Upper lobe of right lung (tissue), 1 donor: ENCODE measurements around the gene TOGARAM2. TPM values are rescaled to one million over a fixed set of nuclear protein-coding genes. Genes with fewer than 3 reads are reported as not detected.

Experiments
- ATAC-seq: fragments of 200-7000 bp; cut with Tn5 transposase; one replicate; pipeline ENCODE4 v1.9.1; 2020; ENCODE audit warnings: mild to moderate bottlenecking, moderate library complexity
- DNase-seq: peaks from one replicate; pipeline ENCODE4 v3.0.0-alpha.2; 2020
- H3K27ac ChIP-seq: fragments of 200-600 bp; one replicate; pipeline ENCODE4 v1.8.0; 2022
- H3K27me3 ChIP-seq: fragments of 200-600 bp; one replicate; pipeline ENCODE4 v1.8.0; 2022; ENCODE audit warnings: mild to moderate bottlenecking
- H3K36me3 ChIP-seq: fragments of 200-600 bp; one replicate; pipeline ENCODE4 v1.8.0; 2022
- H3K4me1 ChIP-seq: fragments of 200-600 bp; one replicate; pipeline ENCODE4 v1.8.0; 2022
- H3K4me3 ChIP-seq: fragments of 200-600 bp; one replicate; pipeline ENCODE4 v1.8.0; 2022; ENCODE audit warnings: mild to moderate bottlenecking
- H3K9me3 ChIP-seq: fragments of 200-600 bp; one replicate; pipeline ENCODE4 v1.8.0; 2022
- intact Hi-C: fragments of 100-400 bp; cut with DNase I; formaldehyde crosslinking; loops from one replicate; pipeline ENCODE4 v1.11.0; 2022
- total RNA-seq: library from RNA; stranded (reverse); fragmentation: NEBNext Ultra II Directional; extraction: Animal tissue kit (Norgen Biotek cat#: 25700); gene quantifications from one replicate; pipeline ENCODE4 v1.2.1, GENCODE V29; 2021
- TF ChIP-seq, protein P1 (sequence below): fragments of 200-600 bp; IDR thresholded peaks from one replicate; pipeline ENCODE4 v1.8.0; 2022; ENCODE audit warnings: antibody characterized with exemption
- donor health status: DM: no; HTN: yes; CAD: no; lungs with severe emphysema.

TOGARAM2 gene
- total RNA-seq, 1 donor from 2014 or later = 0.72 TPM

GRCh38 chr2:29006980-29007301 is 25.8 kb downstream of the TOGARAM2 start:
- ATAC-seq (no peak), DNase-seq (no peak)
- Histone ChIP-seq H3K27ac (no peak overlapping the region), H3K27me3 (no peaks in the 10 kb centered on the region), H3K36me3 (no peaks in the 10 kb centered on the region), H3K9me3 (no peaks in the 10 kb centered on the region), H3K4me3 (no peak overlapping the region), H3K4me1 (peaks cover 18% of the 10 kb centered on the region)
- TF ChIP-seq, protein P1, sequence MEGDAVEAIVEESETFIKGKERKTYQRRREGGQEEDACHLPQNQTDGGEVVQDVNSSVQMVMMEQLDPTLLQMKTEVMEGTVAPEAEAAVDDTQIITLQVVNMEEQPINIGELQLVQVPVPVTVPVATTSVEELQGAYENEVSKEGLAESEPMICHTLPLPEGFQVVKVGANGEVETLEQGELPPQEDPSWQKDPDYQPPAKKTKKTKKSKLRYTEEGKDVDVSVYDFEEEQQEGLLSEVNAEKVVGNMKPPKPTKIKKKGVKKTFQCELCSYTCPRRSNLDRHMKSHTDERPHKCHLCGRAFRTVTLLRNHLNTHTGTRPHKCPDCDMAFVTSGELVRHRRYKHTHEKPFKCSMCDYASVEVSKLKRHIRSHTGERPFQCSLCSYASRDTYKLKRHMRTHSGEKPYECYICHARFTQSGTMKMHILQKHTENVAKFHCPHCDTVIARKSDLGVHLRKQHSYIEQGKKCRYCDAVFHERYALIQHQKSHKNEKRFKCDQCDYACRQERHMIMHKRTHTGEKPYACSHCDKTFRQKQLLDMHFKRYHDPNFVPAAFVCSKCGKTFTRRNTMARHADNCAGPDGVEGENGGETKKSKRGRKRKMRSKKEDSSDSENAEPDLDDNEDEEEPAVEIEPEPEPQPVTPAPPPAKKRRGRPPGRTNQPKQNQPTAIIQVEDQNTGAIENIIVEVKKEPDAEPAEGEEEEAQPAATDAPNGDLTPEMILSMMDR = no peak
- intact Hi-C loops = no loop called here

GRCh38 chr2:29009270-29009669 is 28.2 kb downstream of the TOGARAM2 start:
- no peaks in the 10 kb centered on the region for H3K27me3 ChIP-seq
- peaks cover 30% of the 10 kb centered on the region for H3K4me1 ChIP-seq
- DNase-seq = no peak
- no peak for ATAC-seq
- TF ChIP-seq, protein P1 = no peak
- H3K27ac ChIP-seq = no peak overlapping the region
- intact Hi-C loops = no loop called here
- H3K36me3 ChIP-seq = no peaks in the 10 kb centered on the region
- no peaks in the 10 kb centered on the region for H3K9me3 ChIP-seq
- H3K4me3 ChIP-seq = no peak overlapping the region

- ATAC-seq (no peak), DNase-seq (no peak)
- no peaks in the 10 kb centered on the region for H3K36me3 ChIP-seq
- no peaks in the 10 kb centered on the region for H3K27me3 ChIP-seq
- peaks cover 30% of the 10 kb centered on the region for H3K4me1 ChIP-seq
- intact Hi-C loops = no loop called here
- TF ChIP-seq, protein P1 = no peak
- no peak overlapping the region for H3K4me3 ChIP-seq
- H3K27ac ChIP-seq = peak overlapping the region; percentile 67
- H3K9me3 ChIP-seq = no peaks in the 10 kb centered on the region
Measured at GRCh38 chr2:29009711-29010677, 28.9 kb downstream of the TOGARAM2 start.

GRCh38 chr2:29010946-29011345 is 29.8 kb downstream of the TOGARAM2 start:
- intact Hi-C loops = no loop called here
- Histone ChIP-seq H3K4me1 (peaks cover 30% of the 10 kb centered on the region), H3K4me3 (no peak overlapping the region), H3K27ac (peak overlapping the region; percentile 67), H3K27me3 (no peaks in the 10 kb centered on the region), H3K36me3 (no peaks in the 10 kb centered on the region), H3K9me3 (no peaks in the 10 kb centered on the region)
- ATAC-seq = no peak
- TF ChIP-seq, protein P1 = no peak
- no peak for DNase-seq

DNA sequence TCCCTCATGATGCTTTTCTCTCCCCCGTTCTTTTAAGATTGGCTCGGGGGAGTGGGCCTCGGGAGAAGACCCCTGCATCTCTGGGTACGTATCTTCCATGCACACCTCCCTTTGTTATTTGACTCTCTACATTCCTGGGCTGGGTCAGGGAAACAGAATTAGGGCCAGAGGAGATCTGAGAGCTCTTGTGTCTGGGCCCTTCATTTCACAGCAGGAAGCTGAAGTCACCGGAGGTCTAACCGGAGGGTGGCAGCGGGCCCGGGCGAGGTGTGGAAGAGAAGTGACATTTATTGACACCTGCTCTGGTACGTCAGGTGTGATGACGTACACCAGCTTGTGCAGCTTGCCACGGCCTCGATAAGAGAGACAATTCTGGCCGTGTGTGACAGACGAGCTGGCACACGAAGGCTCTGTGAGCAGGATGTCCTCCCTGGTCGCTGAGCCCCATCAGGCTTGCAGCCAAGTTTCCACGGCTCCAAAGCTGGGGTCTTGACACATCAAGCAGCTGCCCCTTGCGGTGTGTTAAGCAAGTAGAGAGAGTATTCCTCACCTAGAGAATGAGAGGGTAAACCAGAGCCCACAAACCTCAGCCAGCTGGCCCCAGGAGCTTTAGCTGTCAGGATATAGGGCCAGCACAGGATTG is 30.4 kb downstream of the TOGARAM2 start:
- TF ChIP-seq, protein P1 = no peak
- no peaks in the 10 kb centered on the region for H3K27me3 ChIP-seq
- DNase-seq (peak; percentile 83), ATAC-seq (peak; percentile 58)
- intact Hi-C loops = no loop called here
- peak overlapping the region; percentile 67 for H3K27ac ChIP-seq
- H3K36me3 ChIP-seq = no peaks in the 10 kb centered on the region
- no peaks in the 10 kb centered on the region for H3K9me3 ChIP-seq
- H3K4me1 ChIP-seq = peaks cover 30% of the 10 kb centered on the region
- H3K4me3 ChIP-seq = no peak overlapping the region
